Prostate gland (tissue), 2 donors: ENCODE data around the gene ALOX5AP. TPM values are rescaled to one million over a fixed set of nuclear protein-coding genes. Genes with fewer than 3 reads are reported as not detected.

Experiments used
- DNase-seq: peaks from one replicate; pipeline ENCODE4 v3.0.0-alpha.2; 2019; ENCODE audit warnings: low spot score
- H3K27ac ChIP-seq, 2 donors: fragments of 200-600 bp; sonication (generic); 2 replicates each; pipeline ENCODE4 v1.5.1; 2017 to 2019
- H3K27me3 ChIP-seq: fragments of 200-600 bp; sonication (generic); replicated peaks from 2 replicates; pipeline ENCODE4 v1.5.1; 2019; ENCODE audit not compliant: insufficient read depth
- H3K36me3 ChIP-seq, 2 donors: fragments of 200-600 bp; sonication (generic); 1 replicate in 1 of 2; 2 replicates in 1 of 2; pipeline versions ENCODE4 v1.5.1 to v1.8.1; 2017 to 2019
- H3K4me1 ChIP-seq: fragments of 200-600 bp; sonication (generic); replicated peaks from 2 replicates; pipeline ENCODE4 v1.5.1; 2019
- H3K4me3 ChIP-seq, 2 donors: fragments of 200-600 bp; sonication (generic); 2 replicates each; pipeline ENCODE4 v1.5.1; 2017 to 2019
- H3K9me3 ChIP-seq: fragments of 200-600 bp; sonication (generic); 2 replicates; pipeline ENCODE4 v1.5.1; 2017
- CTCF ChIP-seq, 4 experiments: fragments of 200-600 bp in 2 of 4; fragments of 450-650 bp in 2 of 4; sonication (generic) in 2 of 4; IDR thresholded peaks; 1 replicate in 3 of 4; 2 replicates in 1 of 4; pipeline ENCODE4 v1.5.1; 2016 to 2019; ENCODE audit warnings: antibody characterized with exemption in 4 of 4, mild to moderate bottlenecking in 2 of 4, moderate library complexity in 2 of 4
- POLR2A ChIP-seq: fragments of 450-650 bp; IDR thresholded peaks from one replicate; pipeline ENCODE4 v1.6.1; 2016; ENCODE audit warnings: antibody characterized with exemption, mild to moderate bottlenecking
- POLR2AphosphoS5 ChIP-seq: sonication (generic); formaldehyde crosslinking; IDR thresholded peaks from one replicate; pipeline ENCODE4 v1.6.1; 2017; ENCODE audit warnings: antibody characterized with exemption
- WGBS: methylation state at CpG from one replicate; pipeline ENCODE4 v1.1.5; 2018; 5-methylcytosine and 5-hydroxymethylcytosine counted together
- intact Hi-C: fragments of 100-400 bp; cut with DNase I; formaldehyde crosslinking; loops from one replicate; pipeline ENCODE4 v1.14.2; 2022
- total RNA-seq, 2 donors: library from RNA; depleted of rRNA; stranded (reverse); fragments of >200 nt; gene quantifications; one replicate each; pipeline ENCODE4 v1.1.0, GENCODE V29; 2016

Gene ALOX5AP
- total RNA-seq, 2 donors from 2014 or later, result 7.3 to 20.6 TPM

DNA sequence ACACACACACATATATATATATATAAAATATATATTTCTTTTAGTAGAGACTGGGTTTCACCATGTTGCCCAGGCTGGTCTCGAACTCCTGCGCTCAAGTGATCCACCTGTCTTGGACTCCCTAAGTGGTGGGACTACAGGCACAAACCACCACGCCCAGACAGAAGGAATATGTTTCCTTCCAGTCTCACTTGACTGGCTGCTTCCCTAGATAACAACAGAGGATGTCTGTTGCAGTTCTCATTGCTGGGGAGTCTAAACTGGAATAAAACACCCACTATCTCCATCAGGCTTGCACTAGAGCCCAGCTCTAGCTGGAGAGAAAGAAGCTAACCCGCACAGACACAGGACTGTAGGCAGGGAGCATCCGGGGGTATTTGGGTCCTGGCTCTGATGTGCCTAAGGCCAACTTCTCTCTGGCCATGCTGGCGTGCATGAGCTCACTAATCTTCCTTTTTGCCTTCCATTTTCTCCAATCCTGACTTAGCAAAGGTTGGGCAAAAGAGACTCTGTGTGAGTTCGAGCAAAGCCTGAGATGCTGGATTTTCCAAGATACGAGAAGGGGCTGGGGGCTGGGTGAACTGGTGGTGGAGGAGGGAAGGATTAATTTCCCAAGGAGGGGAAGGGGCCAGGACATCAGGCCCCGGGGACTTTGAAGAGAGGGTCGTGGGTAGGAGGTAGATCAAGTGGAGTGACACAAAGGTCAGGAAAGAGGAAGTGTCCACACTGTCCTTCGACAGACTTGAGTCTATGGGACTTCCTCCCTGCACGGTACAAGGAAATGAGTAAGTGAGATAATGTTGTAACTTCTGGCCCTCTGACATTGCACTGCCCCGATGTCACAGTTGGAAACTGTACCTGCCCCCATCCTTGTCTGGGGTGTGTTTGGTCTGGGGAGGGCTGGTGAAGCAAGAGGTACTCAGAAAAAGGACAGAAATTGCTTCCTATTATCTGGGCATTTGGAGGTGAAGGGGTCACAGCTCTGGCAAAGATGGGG lies 22.5 kb upstream of the ALOX5AP start:
- intact Hi-C loops, result no loop called here
- H3K9me3 ChIP-seq, result no peaks in the 10 kb centered on the region
- H3K27ac ChIP-seq, result no peak overlapping the region
- H3K4me1 ChIP-seq, result no peaks in the 10 kb centered on the region
- 77% methylated on average over 13 of the region's 13 CpGs for WGBS
- H3K27me3 ChIP-seq, result no peaks in the 10 kb centered on the region
- no peaks in the 10 kb centered on the region for H3K36me3 ChIP-seq
- H3K4me3 ChIP-seq, result no peak overlapping the region
- DNase-seq, result no peak
- TF ChIP-seq POLR2A, result no peak
- no peak for TF ChIP-seq POLR2AphosphoS5
- TF ChIP-seq CTCF (IDR thresholded peaks at IDR 0.05), result no peak

DNA sequence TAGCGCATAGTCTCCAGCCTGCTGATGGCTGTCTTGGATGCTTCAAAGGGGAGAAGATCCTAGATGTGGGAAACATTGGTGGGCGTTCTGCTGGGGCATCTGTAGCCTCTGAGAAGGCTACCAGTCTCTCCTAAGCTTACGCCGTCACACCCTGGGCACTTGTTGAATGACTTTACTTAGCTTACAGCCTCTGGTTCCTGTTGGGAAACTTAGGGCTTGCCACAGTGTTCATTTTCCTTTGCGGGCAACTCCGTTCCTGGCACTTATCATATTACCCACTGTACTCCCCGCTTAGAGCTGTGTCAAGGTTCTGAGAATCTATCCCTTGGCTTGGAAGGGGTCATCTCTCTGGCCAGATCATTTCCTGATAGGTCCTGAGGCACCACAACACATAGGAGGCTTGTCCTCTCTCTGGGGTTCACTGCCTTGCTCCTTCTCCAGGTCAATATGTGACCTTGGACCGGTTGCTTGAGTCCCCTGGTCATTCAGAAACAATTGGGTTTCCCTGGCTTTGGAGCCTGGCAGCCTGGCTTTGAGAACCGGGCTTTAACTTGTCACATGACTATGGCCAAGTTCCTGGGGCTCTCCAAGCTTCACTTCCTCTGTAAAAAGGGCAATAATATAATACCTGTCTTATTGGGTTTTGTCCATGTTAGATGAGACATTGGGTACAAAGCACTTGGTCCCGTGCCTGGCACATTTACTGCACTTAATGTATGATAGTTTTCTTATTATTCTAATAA lies 20.5 kb upstream of the ALOX5AP start:
- H3K27ac ChIP-seq, result no peak overlapping the region
- intact Hi-C loops, result no loop called here
- DNase-seq, result no peak

DNA sequence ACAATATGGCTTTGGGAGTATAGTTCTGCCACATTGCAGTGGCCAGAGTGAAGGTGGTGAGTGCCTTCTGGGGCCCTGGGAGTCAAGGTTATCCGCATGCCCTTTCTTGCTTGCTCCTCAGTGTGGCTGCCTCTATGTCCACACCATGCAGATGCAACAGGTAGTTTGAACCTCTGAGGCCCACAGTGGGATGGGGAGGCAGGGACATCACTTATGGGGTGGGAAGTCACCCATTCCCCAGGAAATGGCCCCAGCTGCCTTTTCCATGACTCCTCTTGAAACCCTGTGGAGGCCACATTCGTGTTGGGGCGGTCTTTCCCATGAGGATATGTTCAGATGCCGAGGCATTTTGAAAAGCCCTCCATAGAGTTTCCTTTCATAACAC lies 20.0 kb upstream of the ALOX5AP start:
- intact Hi-C loops, result no loop called here
- H3K27ac ChIP-seq, result no peak overlapping the region
- WGBS, result 92% methylated on average over 4 of the region's 4 CpGs

More for the DNA sequence above, 20.5 kb upstream of the ALOX5AP start:
- Histone ChIP-seq H3K36me3 (no peaks in the 10 kb centered on the region), H3K4me3 (no peak overlapping the region), H3K9me3 (no peaks in the 10 kb centered on the region), H3K27me3 (no peaks in the 10 kb centered on the region), H3K4me1 (no peaks in the 10 kb centered on the region)
- WGBS, result 84% methylated on average over 10 of the region's 10 CpGs
- TF ChIP-seq POLR2A (no peak), CTCF (IDR thresholded peaks at IDR 0.05) (no peak), POLR2AphosphoS5 (no peak)

GRCh38 chr13:30715837-30716236 lies 19.5 kb upstream of the ALOX5AP start:
- Histone ChIP-seq H3K27me3 (no peaks in the 10 kb centered on the region), H3K4me1 (no peaks in the 10 kb centered on the region), H3K9me3 (no peaks in the 10 kb centered on the region), H3K4me3 (no peak overlapping the region), H3K27ac (no peak overlapping the region), H3K36me3 (no peaks in the 10 kb centered on the region)
- TF ChIP-seq POLR2AphosphoS5 (no peak), POLR2A (no peak), CTCF (IDR thresholded peaks at IDR 0.05) (no peak)
- DNase-seq, result no peak
- 72% methylated on average over 4 of the region's 4 CpGs for WGBS
- intact Hi-C loops, result no loop called here

More for the DNA sequence above, 20.0 kb upstream of the ALOX5AP start:
- Histone ChIP-seq H3K36me3 (no peaks in the 10 kb centered on the region), H3K4me3 (no peak overlapping the region), H3K27me3 (no peaks in the 10 kb centered on the region), H3K4me1 (no peaks in the 10 kb centered on the region), H3K9me3 (no peaks in the 10 kb centered on the region)
- no peak for DNase-seq
- no peak for TF ChIP-seq POLR2A
- TF ChIP-seq CTCF (IDR thresholded peaks at IDR 0.05), result no peak
- no peak for TF ChIP-seq POLR2AphosphoS5
